A549 treated with dexamethasone at 1 μM for 4 hours (cell line): ENCODE data around the gene ARFIP2. TPM values are rescaled to one million over a fixed set of nuclear protein-coding genes. Genes with fewer than 3 reads are reported as not detected.

Source experiments
- total RNA-seq: library from RNA; stranded (reverse); fragments of 200-300 nt; extraction: Qiagen RNA extraction; gene quantifications from 5 replicates; pipeline ENCODE4 v1.2.3, GENCODE V29; 2022

ARFIP2 gene, protein sequence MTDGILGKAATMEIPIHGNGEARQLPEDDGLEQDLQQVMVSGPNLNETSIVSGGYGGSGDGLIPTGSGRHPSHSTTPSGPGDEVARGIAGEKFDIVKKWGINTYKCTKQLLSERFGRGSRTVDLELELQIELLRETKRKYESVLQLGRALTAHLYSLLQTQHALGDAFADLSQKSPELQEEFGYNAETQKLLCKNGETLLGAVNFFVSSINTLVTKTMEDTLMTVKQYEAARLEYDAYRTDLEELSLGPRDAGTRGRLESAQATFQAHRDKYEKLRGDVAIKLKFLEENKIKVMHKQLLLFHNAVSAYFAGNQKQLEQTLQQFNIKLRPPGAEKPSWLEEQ
- 48.7 to 56.6 TPM (median 52.4 TPM) in 5 replicates for total RNA-seq

DNA sequence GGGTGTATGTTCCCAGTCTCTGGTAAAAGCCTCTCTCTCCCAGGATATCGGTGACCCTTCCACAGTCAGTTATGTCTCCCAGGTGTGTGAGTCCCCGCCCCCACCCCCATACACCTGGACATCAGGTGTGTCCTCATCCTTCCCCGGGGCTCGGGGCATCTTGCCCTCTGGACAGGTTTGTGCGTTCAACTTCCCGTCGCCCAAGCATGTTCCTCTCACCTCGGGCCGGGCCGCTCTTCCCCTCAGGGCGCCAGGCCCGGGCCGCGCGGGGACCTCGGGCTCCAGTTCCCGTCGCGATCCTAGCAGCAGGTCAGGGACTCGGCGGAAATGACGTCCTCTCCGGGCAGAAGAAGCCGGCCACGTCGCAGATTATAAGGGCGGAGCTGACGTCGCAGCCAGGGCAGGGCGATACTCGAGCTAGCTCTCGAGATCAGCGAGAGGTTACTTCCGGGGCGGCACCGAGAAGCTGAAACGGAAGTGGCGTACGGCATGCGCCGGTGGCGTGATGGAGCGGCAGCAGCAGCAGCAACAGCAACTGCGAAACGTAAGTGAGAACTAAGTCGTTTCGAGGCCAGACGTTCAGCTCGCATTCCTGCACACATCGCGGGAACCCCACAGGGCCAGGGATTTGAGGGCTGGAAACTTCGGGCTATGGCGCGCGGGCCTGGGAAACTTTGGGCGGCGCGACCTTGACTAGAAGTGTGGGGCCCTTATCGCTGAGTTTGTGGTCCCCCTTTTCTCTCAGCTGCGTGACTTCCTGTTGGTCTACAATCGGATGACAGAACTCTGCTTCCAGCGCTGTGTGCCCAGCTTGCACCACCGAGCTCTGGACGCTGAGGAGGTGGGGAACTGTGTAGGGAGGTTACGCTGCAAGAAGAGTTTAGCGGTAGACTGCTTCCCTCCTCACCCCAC lies at the start of gene ARFIP2, which contains the start of gene TIMM10B:
Gene ARFIP2, minus strand, starts transcription at position 320 of the 912 bp plus-strand sequence. CDS start 910 bp downstream, outside the sequence.
Gene TIMM10B, plus strand, starts transcription at position 490 of the 912 bp plus-strand sequence. Its CDS starts 16 bp downstream, at position 506.

DNA sequence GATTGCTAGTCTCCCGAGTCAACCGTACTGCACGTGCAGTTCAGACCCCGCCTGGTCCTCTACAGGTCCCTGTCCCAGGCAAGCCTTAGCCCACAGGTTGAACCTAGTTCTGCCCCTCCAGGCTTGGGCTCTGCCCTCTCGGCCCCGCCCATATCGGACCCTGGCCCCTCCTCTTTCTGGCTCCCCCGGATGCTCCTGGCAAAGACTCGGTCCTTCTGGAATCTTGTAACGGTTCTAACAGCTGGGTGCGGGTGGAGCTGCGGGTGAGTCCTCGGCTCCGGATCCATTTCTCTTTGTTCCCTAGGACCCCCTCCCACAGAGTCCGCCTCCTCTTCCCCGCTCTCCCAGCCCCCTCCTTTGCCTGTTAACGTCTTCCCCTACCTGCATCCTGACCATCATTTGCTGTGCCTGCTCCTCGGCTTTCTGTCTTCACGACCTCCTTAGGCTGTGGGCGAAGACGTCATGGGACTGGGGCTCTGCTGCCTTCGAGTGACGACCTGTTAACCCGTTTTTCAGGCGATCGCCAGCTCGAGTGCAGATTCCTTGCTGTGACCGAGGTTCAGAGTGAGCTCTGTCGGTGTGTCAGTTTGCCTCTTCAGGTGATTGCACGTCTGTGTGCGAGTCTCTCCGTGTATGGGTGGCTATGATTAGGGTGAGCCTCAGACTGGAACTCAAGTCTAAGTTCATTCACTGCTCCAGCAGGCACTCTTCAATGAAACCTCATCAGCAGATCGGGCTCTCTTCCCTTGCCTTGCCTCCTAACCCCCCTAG lies 16.1 kb upstream of the ARFIP2 start, which contains the start of gene DNHD1:
Gene DNHD1, plus strand, starts transcription at position 212 of the 771 bp plus-strand sequence. CDS start 936 bp downstream, outside the sequence.

DNA sequence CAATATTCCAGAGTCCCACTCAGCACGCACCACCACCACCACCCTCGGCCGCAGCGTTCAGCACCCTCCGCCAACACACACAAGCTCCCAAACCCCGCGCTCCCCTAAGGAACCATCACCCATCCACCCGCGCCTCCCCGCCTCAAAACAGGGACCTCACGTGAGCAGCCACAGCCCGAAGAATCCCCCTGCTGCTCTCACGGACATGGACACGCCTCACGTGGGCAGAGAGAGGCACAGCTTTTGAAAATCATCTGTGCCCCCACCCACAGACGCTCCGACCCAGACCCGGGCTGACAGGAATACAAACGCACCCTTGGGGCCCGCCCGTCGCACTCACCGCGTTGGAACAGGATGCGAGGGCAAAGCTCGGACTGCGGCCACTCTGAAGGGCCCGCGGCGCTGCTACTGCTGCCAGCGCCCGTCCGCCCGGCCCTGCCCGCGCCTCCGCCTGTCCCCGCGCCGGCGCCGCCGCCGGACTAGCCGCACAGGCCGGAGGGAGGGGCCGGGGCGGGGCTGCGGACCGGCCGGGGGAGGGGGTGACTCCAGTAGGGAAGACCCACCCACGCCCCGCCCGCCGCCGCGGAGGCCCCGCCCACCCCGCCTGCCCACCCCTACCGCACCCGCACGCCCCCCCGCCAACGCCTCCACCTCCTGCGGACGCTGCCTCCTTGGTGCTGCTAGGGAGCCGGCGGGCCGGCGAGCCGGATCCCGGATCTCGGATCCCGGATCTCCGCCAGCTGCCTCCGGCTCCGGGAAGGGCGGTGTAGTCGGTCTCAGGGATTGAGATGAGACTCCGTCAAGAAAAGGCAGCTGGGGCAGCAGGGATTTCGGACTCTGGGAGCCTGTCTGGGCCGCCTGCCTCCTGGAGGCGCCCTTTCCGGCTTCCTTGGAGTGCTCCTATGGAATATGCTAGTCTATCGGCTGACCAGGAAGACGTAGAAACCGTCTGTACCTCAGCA lies 7.4 kb downstream of the ARFIP2 start, which contains the start of gene TRIM3:
Gene TRIM3, minus strand, starts transcription at position 491 of the 962 bp plus-strand sequence. CDS start 8,246 bp downstream, outside the sequence.

DNA sequence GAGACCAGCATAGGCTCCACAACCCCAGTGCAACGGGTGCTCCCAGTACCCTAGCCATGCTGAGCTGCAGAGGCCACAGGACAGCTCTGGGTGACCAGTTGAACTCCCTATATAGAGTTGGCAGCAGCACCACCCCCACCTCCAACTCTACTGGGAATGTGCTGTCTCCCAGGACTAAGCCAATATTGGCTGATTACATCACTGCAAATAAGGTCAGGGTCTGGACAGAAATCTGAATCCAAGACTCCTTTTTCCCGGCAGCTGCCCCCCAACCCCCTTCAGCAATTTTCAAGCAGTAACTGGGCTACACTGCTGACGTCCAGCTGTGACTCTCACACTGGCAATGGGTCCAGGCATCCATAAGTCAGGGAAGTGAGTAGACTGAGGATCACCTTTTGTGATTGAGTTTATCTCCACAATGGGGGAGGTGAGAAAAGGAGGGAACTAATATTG lies 40.2 kb downstream of the ARFIP2 start, which contains the start of gene HPX:
Gene HPX, minus strand, starts transcription at position 82 of the 453 bp plus-strand sequence. Its CDS starts 24 bp downstream, at position 58.

Other genes with a start within 250 kb of the ARFIP2 start
- 13.4 to 18.5 TPM (median 17.1 TPM) in 5 replicates for gene FHIP1B, start 246.7 kb downstream of the ARFIP2 start, total RNA-seq
- 0.06 to 0.09 TPM (median 0.07 TPM) in 5 replicates for gene CNGA4, start 242.2 kb downstream of the ARFIP2 start, total RNA-seq
- gene CCKBR, start 221.5 kb downstream of the ARFIP2 start, total RNA-seq: not detected in 5 replicates
- gene CAVIN3, start 160.8 kb downstream of the ARFIP2 start, total RNA-seq: 18.1 to 27.0 TPM (median 23.8 TPM) in 5 replicates
- 9.1 to 11.5 TPM (median 10.3 TPM) in 5 replicates for gene SMPD1, start 90.9 kb downstream of the ARFIP2 start, total RNA-seq
- gene APBB1, start 62.2 kb downstream of the ARFIP2 start, total RNA-seq: 16.5 to 19.3 TPM (median 17.6 TPM) in 5 replicates
- 0.31 to 0.55 TPM (median 0.40 TPM) in 5 replicates for gene HPX, start 40.3 kb downstream of the ARFIP2 start, total RNA-seq
- gene TRIM3, start 7.4 kb downstream of the ARFIP2 start, total RNA-seq: 11.8 to 22.6 TPM (median 18.1 TPM) in 5 replicates
- gene TIMM10B, start 170 bp upstream of the ARFIP2 start, total RNA-seq: 23.3 to 27.0 TPM (median 25.8 TPM) in 5 replicates
- gene DNHD1, start 15.9 kb upstream of the ARFIP2 start, total RNA-seq: 1.6 to 3.0 TPM (median 2.5 TPM) in 5 replicates
- gene RRP8, start 122.3 kb upstream of the ARFIP2 start, total RNA-seq: 27.3 to 32.5 TPM (median 29.9 TPM) in 5 replicates
- 97.1 to 120 TPM (median 118 TPM) in 5 replicates for gene ILK, start 122.4 kb upstream of the ARFIP2 start, total RNA-seq
- gene TAF10, start 130.9 kb upstream of the ARFIP2 start, total RNA-seq: 208 to 263 TPM (median 228 TPM) in 5 replicates
- 36.1 to 51.4 TPM (median 50.6 TPM) in 5 replicates for gene TPP1, start 138.1 kb upstream of the ARFIP2 start, total RNA-seq
- gene DCHS1, start 174.5 kb upstream of the ARFIP2 start, total RNA-seq: 0.07 to 0.15 TPM (median 0.09 TPM) in 5 replicates
- gene MRPL17, start 202.0 kb upstream of the ARFIP2 start, total RNA-seq: 79.3 to 116 TPM (median 95.2 TPM) in 5 replicates